B cell (primary cell): ENCODE measurements around the gene ALAS2.

Source experiments
- EZH2 ChIP-seq: IDR thresholded peaks from 2 replicates; pipeline ENCODE4 v1.6.1; 2012; ENCODE audit warnings: borderline replicate concordance, low read depth, mild to moderate bottlenecking, moderate library complexity, low read length; ENCODE audit not compliant: insufficient read depth, poor library complexity, severe bottlenecking
- TF ChIP-seq, protein P1 (sequence below): fragments of 200-600 bp; IDR thresholded peaks from one replicate; pipeline ENCODE4 v1.8.0; 2022; ENCODE audit warnings: antibody characterized with exemption, mild to moderate bottlenecking

DNA sequence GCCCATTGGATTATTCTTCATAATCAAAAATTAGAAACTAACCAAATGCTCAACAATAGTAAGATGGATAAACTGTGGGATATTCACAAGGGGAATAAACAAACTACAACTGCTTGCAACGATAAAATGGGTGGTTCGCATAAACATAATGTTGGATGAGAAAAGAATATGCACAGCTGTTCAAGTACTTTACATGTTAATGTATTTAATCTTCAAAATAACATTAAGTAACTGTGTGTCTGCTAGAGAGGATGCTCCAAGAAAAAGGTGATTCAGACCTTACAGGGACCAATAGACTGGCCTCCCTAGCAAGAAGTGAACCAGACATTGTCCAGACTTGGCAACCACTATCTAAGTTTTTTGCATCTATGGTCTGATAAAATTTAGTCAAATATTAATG, 39.1 kb downstream of the ALAS2 start:
- TF ChIP-seq EZH2 = no peak
- TF ChIP-seq, protein P1, sequence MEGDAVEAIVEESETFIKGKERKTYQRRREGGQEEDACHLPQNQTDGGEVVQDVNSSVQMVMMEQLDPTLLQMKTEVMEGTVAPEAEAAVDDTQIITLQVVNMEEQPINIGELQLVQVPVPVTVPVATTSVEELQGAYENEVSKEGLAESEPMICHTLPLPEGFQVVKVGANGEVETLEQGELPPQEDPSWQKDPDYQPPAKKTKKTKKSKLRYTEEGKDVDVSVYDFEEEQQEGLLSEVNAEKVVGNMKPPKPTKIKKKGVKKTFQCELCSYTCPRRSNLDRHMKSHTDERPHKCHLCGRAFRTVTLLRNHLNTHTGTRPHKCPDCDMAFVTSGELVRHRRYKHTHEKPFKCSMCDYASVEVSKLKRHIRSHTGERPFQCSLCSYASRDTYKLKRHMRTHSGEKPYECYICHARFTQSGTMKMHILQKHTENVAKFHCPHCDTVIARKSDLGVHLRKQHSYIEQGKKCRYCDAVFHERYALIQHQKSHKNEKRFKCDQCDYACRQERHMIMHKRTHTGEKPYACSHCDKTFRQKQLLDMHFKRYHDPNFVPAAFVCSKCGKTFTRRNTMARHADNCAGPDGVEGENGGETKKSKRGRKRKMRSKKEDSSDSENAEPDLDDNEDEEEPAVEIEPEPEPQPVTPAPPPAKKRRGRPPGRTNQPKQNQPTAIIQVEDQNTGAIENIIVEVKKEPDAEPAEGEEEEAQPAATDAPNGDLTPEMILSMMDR = no peak
